CD4-positive, alpha-beta T cell treated with Interleukin-2 at 100 ng/mL for 4 hours (primary cell): ENCODE data around the gene CACNA1I.

Source experiments
- DNase-seq: peaks from one replicate; pipeline ENCODE4 v3.0.0-alpha.2; 2020; ENCODE audit warnings: low spot score

Gene CACNA1I

GRCh38 chr22:39651053-39651996, 80.8 kb downstream of the CACNA1I start:
- no peak for DNase-seq

GRCh38 chr22:39652990-39653786, 82.6 kb downstream of the CACNA1I start:
- no peak for DNase-seq

- DNase-seq = no peak
Observed at GRCh38 chr22:39653787-39654077, 83.2 kb downstream of the CACNA1I start.

- DNase-seq = no peak
Observed at GRCh38 chr22:39654131-39654926, 83.8 kb downstream of the CACNA1I start.

- no peak for DNase-seq
Observed at GRCh38 chr22:39655004-39655579, 84.5 kb downstream of the CACNA1I start.

GRCh38 chr22:39655831-39656230, 85.3 kb downstream of the CACNA1I start:
- no peak for DNase-seq

- no peak for DNase-seq
Observed at GRCh38 chr22:39656495-39657490, 86.2 kb downstream of the CACNA1I start.

GRCh38 chr22:39658367-39658766, 87.8 kb downstream of the CACNA1I start:
- DNase-seq = peak; percentile 62

- no peak for DNase-seq
Observed at GRCh38 chr22:39658806-39659463, 88.4 kb downstream of the CACNA1I start.

- DNase-seq = no peak
Observed at GRCh38 chr22:39661501-39661841, 90.9 kb downstream of the CACNA1I start.

GRCh38 chr22:39661842-39662685, 91.5 kb downstream of the CACNA1I start:
- peak; percentile 78 for DNase-seq

- DNase-seq = no peak
Observed at GRCh38 chr22:39662686-39663052, 92.1 kb downstream of the CACNA1I start.

GRCh38 chr22:39663751-39664150, 93.2 kb downstream of the CACNA1I start:
- DNase-seq = no peak

- peak; percentile 2 for DNase-seq
Observed at GRCh38 chr22:39664485-39665200, 94.1 kb downstream of the CACNA1I start.

- no peak for DNase-seq
Observed at GRCh38 chr22:39665229-39665628, 94.7 kb downstream of the CACNA1I start.

- DNase-seq = no peak
Observed at GRCh38 chr22:39665661-39666431, 95.3 kb downstream of the CACNA1I start.

- no peak for DNase-seq
Observed at GRCh38 chr22:39666495-39666894, 95.9 kb downstream of the CACNA1I start.

GRCh38 chr22:39666926-39667325, 96.4 kb downstream of the CACNA1I start:
- no peak for DNase-seq
